HG03378 (cell line): Measurements from ENCODE around the gene UBL3.

Experiments used
- ATAC-seq: cut with Tn5 transposase; IDR thresholded peaks from one replicate; pipeline ENCODE4 v1.9.1; 2021; ENCODE audit warnings: mild to moderate bottlenecking, moderate library complexity; ENCODE audit not compliant: unreplicated experiment

UBL3 gene

GRCh38 chr13:29815336-29815735, 35.1 kb downstream of the UBL3 start:
- no peak for ATAC-seq

GRCh38 chr13:29810898-29811297, 39.5 kb downstream of the UBL3 start:
- ATAC-seq = no peak

- ATAC-seq = no peak
These were observed 40.2 kb downstream of the UBL3 start for GRCh38 chr13:29810145-29810742.

GRCh38 chr13:29808264-29808663, 42.2 kb downstream of the UBL3 start:
- ATAC-seq = no peak

GRCh38 chr13:29805994-29806979, 44.1 kb downstream of the UBL3 start:
- ATAC-seq = no peak

- no peak for ATAC-seq
These were observed 47.2 kb downstream of the UBL3 start for GRCh38 chr13:29803221-29803620.

- ATAC-seq = no peak
These were observed 47.8 kb downstream of the UBL3 start for GRCh38 chr13:29802621-29803020.

GRCh38 chr13:29801737-29802305, 48.6 kb downstream of the UBL3 start:
- no peak for ATAC-seq

GRCh38 chr13:29801102-29801501, 49.3 kb downstream of the UBL3 start:
- ATAC-seq = no peak

GRCh38 chr13:29800687-29801086, 49.7 kb downstream of the UBL3 start:
- no peak for ATAC-seq

- ATAC-seq = no peak
These were observed 51.4 kb downstream of the UBL3 start for GRCh38 chr13:29799041-29799440.

GRCh38 chr13:29791997-29792780, 58.2 kb downstream of the UBL3 start:
- ATAC-seq = no peak

GRCh38 chr13:29791508-29791907, 58.9 kb downstream of the UBL3 start:
- ATAC-seq = no peak

GRCh38 chr13:29786698-29787097, 63.7 kb downstream of the UBL3 start:
- ATAC-seq = no peak

- no peak for ATAC-seq
These were observed 64.4 kb downstream of the UBL3 start for GRCh38 chr13:29785978-29786377.

- peak; percentile 44 for ATAC-seq
These were observed 67.6 kb downstream of the UBL3 start for GRCh38 chr13:29782798-29783197.

GRCh38 chr13:29774830-29775229, 75.6 kb downstream of the UBL3 start:
- ATAC-seq = no peak

- no peak for ATAC-seq
These were observed 79.2 kb downstream of the UBL3 start for GRCh38 chr13:29771247-29771646.

- no peak for ATAC-seq
These were observed 83.4 kb downstream of the UBL3 start for GRCh38 chr13:29767006-29767405.

GRCh38 chr13:29763436-29764180, 86.8 kb downstream of the UBL3 start:
- ATAC-seq = no peak
